Left renal pelvis (tissue), 4 donors: ENCODE data around the gene GRXCR2. TPM values are rescaled to one million over a fixed set of nuclear protein-coding genes. Genes with fewer than 3 reads are reported as not detected.
"Not testable (repeated sequence)": the region's sequence is repeated elsewhere in the genome, so short reads cannot be mapped to it uniquely, and the experiment has no call there.

Experiments
- DNase-seq, 4 donors: peaks; one replicate each; pipeline ENCODE4 v3.0.0-alpha.2; 2013; ENCODE audit warnings: low read depth in 4 of 4, low spot score in 3 of 4
- polyA plus RNA-seq, 4 donors: library from polyadenylated mRNA; unstranded; fragments of 120-200 nt; gene quantifications; one replicate each; pipeline ENCODE4 v1.2.1, GENCODE V29; 2013; ENCODE audit not compliant: insufficient read length in 4 of 4

The GRXCR2 gene, protein sequence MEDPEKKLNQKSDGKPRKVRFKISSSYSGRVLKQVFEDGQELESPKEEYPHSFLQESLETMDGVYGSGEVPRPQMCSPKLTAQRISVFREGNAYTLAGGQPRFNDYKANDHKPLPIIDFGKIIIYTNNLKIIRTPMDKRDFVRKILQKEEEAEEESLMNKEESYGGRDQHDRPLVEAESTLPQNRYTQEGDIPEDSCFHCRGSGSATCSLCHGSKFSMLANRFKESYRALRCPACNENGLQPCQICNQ
- polyA plus RNA-seq = not detected

GRCh38 chr5:145872914-145873313, at the start of gene GRXCR2:
Gene GRXCR2, minus strand, starts transcription at chr5:145873014. Its CDS starts 46 bp downstream, at chr5:145872968.
- no peak for DNase-seq

GRCh38 chr5:145922059-145922458, 49.2 kb upstream of the GRXCR2 start:
- DNase-seq = no peak

DNA sequence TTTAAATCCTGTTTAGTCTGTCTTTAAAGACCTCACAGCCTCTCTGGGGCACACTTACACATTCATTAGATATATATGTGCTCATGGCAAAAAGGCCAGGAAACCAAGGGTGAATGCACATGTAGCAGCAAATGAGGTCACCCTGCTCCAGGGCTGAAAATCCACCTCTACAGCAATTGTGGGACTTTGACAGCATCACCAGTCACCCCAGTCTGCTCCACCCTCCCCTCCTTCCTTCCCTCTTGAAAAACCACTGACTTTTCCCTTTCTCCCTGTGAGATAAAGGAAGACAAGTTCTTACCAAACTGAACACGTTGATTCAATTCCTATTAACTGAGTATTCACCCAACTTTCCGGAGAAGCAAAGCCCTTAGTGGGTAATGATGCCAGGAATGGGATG, 48.4 kb upstream of the GRXCR2 start:
- DNase-seq = no peak

GRCh38 chr5:145920542-145921210, 47.9 kb upstream of the GRXCR2 start:
- DNase-seq = no peak

DNA sequence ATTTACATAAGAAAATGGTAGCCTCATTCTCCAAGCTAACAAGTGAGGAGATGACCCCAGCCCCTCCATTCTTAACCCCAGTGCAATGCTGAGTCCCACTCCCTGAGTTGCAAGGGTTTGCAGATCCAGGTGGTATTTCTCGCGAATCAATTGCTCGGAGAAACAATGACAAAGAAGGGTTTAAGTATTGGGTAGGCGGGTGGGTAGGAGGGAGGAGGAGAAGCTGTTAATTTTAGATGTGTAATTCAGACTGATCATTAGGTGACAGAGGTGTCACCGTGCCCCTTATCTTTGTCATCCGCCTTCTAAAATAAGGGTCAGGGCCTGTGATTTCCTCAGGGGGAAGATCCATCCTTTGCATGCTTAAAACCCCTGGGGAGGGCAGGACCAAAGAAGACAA, 46.6 kb upstream of the GRXCR2 start:
- no peak for DNase-seq

GRCh38 chr5:145918397-145918796, 45.6 kb upstream of the GRXCR2 start:
- DNase-seq = no peak

GRCh38 chr5:145917288-145917687, 44.5 kb upstream of the GRXCR2 start:
- DNase-seq = no peak

- DNase-seq = no peak
Observed at GRCh38 chr5:145915970-145916638, 43.3 kb upstream of the GRXCR2 start.

- no peak for DNase-seq
Observed at GRCh38 chr5:145913701-145914100, 40.9 kb upstream of the GRXCR2 start.

DNA sequence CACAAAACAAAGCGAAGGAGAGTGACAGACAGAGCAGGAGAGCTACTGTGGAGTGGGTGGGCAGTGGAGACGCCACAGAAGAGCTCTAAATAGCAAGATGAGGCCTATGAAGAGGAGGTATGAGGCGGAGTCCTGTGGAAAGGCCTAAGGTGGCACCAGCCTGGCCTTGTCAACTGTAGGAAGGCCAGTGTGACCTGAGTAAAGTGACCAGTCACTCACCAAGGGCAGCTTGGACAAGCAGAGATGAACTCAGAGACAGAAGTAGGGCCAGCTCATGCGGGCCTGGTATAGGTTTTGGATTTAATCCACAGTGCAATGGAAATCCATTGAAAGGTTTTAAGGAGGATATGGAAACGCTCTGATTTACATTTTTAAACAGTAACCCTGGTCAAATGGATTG, 39.8 kb upstream of the GRXCR2 start:
- no peak for DNase-seq

DNA sequence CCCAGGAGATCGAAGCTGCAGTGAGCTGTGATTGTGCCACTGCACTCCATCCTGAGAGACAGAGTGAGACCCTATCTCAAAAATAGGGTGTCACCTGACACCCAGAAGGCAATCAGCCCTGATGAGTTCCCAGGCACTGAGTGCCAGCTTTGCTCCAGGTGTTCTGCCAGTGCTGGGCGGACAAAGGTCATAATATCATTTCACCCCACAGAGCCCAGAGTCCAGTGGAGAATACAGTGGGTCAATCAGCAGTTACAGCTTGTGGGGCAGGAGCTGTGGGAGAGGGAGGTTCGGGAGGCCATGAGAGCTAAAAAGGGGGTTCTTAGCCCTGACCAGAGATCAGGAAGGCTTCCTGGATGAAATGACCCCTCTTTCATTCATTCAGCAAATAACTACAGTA, 39.2 kb upstream of the GRXCR2 start:
- DNase-seq = no peak

- DNase-seq = no peak
Observed at GRCh38 chr5:145911164-145911563, 38.4 kb upstream of the GRXCR2 start.

- DNase-seq = no peak
Observed at GRCh38 chr5:145908206-145908960, 35.6 kb upstream of the GRXCR2 start.

DNA sequence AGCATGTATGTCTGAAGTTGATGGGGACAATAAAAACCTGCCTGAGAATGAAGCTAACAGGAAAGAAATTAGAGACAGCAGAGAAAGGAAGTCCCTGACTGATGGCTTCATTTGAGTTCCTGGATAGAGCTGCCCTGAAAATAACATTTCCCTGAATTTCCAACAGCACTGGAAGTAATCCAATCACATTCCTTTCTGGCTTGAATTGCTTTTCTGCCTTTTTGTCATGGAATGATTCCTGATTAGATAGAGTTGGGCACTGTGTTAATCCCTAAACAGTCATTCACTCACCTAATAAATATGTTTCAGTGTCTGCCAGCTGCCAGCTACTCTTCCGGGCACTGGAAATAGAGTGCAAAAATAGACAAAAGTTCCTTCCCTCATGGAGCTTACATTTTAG, 33.6 kb upstream of the GRXCR2 start:
- DNase-seq = no peak

DNA sequence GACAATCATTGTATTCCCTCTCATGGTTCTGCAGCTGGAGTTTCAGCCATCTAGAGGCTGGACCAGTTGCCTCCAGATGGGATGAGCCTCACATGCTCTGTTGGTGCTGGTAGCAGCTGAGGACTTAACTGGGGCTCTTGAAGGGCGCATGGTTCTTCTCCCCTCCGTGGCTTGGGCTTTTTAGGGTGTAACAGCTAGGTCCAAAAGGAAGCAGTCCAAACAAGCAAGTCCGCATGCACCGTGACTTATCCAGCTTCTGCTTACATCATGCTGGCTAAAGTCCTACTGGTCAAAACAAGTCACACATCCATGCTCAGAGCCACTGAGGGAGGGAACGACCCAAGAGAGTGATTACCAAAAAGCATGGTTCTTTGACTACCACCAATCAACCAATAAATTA, 31.9 kb upstream of the GRXCR2 start:
- DNase-seq = no peak

DNA sequence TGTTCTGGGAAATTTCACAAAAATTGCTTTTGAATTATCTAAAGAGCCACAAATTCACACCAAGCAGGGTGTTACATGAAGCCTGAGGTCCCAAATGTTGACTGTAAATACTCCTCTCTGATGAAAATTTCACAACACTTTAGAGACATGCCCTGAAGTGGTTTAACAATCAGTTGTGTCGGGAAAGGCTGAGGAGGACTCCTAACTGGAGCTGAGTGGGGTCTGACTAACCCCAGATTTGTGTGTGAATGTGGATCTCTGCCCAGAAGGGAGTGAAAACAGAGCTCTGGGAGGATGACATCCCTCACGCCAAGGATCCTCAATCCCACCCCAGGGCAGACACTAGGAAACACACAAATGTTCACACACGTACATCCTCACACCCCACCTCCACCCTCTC, 31.1 kb upstream of the GRXCR2 start:
- no peak for DNase-seq

- DNase-seq = no peak
Observed at GRCh38 chr5:145903113-145903512, 30.3 kb upstream of the GRXCR2 start.

- no peak for DNase-seq
Observed at GRCh38 chr5:145902421-145902820, 29.6 kb upstream of the GRXCR2 start.

- DNase-seq = no peak
Observed at GRCh38 chr5:145898171-145898570, 25.4 kb upstream of the GRXCR2 start.

DNA sequence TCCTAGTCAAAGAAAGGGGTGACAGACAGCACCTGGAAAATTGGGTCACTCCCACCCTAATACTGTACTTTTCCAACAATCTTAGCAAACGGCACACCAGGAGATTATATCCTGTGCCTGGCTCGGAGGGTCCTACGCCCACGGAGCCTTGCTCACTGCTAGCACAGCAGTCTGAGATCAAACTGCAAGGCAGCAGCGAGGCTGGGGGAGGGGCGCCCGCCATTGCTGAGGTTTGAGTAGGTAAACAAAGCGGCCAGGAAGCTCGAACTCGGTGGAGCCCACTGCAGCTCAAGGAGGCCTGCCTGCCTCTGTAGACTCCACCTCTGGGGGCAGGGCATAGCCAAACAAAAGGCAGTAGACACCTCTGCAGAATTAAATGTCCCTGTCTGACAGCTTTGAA, 18.6 kb upstream of the GRXCR2 start:
- DNase-seq = not testable (repeated sequence)

DNA sequence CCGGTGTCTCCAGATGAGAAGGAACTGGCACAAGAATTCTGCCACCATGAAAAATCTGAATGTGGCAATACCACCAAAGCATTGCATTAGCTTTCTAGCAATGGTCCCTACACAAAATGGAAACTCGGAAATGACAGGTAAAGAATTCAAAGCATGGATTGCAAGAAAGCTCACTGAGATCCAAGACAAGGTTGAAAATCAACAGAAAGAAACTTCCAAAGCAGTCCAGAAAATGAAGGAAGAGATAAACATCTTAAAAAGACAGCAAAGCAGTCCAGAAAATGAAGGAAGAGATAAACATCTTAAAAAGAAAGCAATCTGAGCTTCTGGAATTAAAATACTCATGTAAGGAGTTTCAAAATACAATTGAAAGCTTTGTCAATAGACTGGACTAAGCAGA, 16.8 kb upstream of the GRXCR2 start:
- no peak for DNase-seq
